Ishikawa (cell line): Measurements from ENCODE around the gene CHIC2.

Source experiments
- CREB1 ChIP-seq: IDR thresholded peaks from 2 replicates; pipeline ENCODE4 v1.6.1; 2012; ENCODE audit warnings: low read depth
- EP300 ChIP-seq: IDR thresholded peaks from 2 replicates; pipeline ENCODE4 v1.6.1; 2012; ENCODE audit warnings: borderline replicate concordance
- MAX ChIP-seq: IDR thresholded peaks from 2 replicates; pipeline ENCODE4 v1.6.1; 2012
- NFIC ChIP-seq: IDR thresholded peaks from 2 replicates; pipeline ENCODE4 v1.6.1; 2012
- REST ChIP-seq: IDR thresholded peaks from 2 replicates; pipeline ENCODE4 v1.6.1; 2012; ENCODE audit warnings: low read depth, mild to moderate bottlenecking
- TAF1 ChIP-seq: IDR thresholded peaks from 2 replicates; pipeline ENCODE4 v1.6.1; 2012; ENCODE audit warnings: low read depth, mild to moderate bottlenecking
- TCF12 ChIP-seq: IDR thresholded peaks from 2 replicates; pipeline ENCODE4 v1.6.1; 2012; ENCODE audit warnings: low read depth
- ZBTB7A ChIP-seq: IDR thresholded peaks from 2 replicates; pipeline ENCODE4 v1.6.1; 2012; ENCODE audit warnings: low read depth

GRCh38 chr4:54073271-54073880, 9.0 kb upstream of the CHIC2 start:
- TF ChIP-seq ZBTB7A (no peak), TCF12 (no peak), EP300 (no peak), TAF1 (no peak), NFIC (no peak), CREB1 (no peak), REST (no peak), MAX (no peak)
